Mesenchymal stem cell (in vitro differentiated cells and primary cell): ENCODE data around the gene HIVEP2.

Experiments
- DNase-seq: peaks from one replicate; pipeline ENCODE4 v3.0.0-alpha.2; 2013
- H2AFZ ChIP-seq: one replicate; pipeline ENCODE4 v1.6.1; 2013; ENCODE audit warnings: low read depth, mild to moderate bottlenecking, control low read depth, inconsistent platforms, low read length, moderate library complexity
- H2AK5ac ChIP-seq: 2 replicates; pipeline ENCODE4 v1.6.1; 2013; ENCODE audit warnings: low read length, moderate library complexity, mild to moderate bottlenecking, inconsistent platforms; ENCODE audit not compliant: severe bottlenecking
- H2BK120ac ChIP-seq: one replicate; pipeline ENCODE4 v1.6.1; 2013; ENCODE audit warnings: low read depth, mild to moderate bottlenecking, inconsistent platforms, low read length, moderate library complexity
- H2BK12ac ChIP-seq, 2 experiments: one replicate each; pipeline ENCODE4 v1.6.1; 2013; ENCODE audit warnings: inconsistent platforms in 2 of 2, low read length in 2 of 2, mild to moderate bottlenecking in 2 of 2, moderate library complexity in 2 of 2, control low read depth in 1 of 2
- H2BK15ac ChIP-seq: one replicate; pipeline ENCODE4 v1.6.1; 2013; ENCODE audit warnings: mild to moderate bottlenecking, low read depth, inconsistent platforms; ENCODE audit not compliant: poor library complexity, severe bottlenecking
- H2BK5ac ChIP-seq: 2 replicates; pipeline ENCODE4 v1.6.1; 2013; ENCODE audit warnings: low read depth, mild to moderate bottlenecking, low read length, control low read depth, inconsistent platforms; ENCODE audit not compliant: poor library complexity, severe bottlenecking
- H3K14ac ChIP-seq, 2 experiments: one replicate each; pipeline ENCODE4 v1.6.1; 2013; ENCODE audit warnings: inconsistent platforms in 2 of 2, low read length in 2 of 2, control low read depth in 1 of 2, mild to moderate bottlenecking in 1 of 2, moderate library complexity in 1 of 2
- H3K18ac ChIP-seq, 2 experiments: one replicate each; pipeline ENCODE4 v1.6.1; 2013; ENCODE audit warnings: inconsistent platforms in 2 of 2, low read length in 2 of 2, control low read depth in 1 of 2, low read depth in 1 of 2, mild to moderate bottlenecking in 1 of 2
- H3K23ac ChIP-seq, 2 experiments: one replicate each; pipeline ENCODE4 v1.6.1; 2013; ENCODE audit warnings: inconsistent platforms in 2 of 2, low read length in 2 of 2, mild to moderate bottlenecking in 2 of 2, moderate library complexity in 2 of 2, control low read depth in 1 of 2
- H3K27ac ChIP-seq: 2 replicates; pipeline ENCODE4 v1.5.1; 2013; ENCODE audit warnings: mild to moderate bottlenecking, moderate library complexity, low read length, control low read depth, inconsistent platforms; ENCODE audit not compliant: poor library complexity, severe bottlenecking
- H3K27me3 ChIP-seq, 2 experiments: 2 replicates each; pipeline versions ENCODE4 v1.6.1 to v1.7.0; 2013; ENCODE audit warnings: low read length in 2 of 2, mild to moderate bottlenecking in 2 of 2, moderate library complexity in 2 of 2, control low read depth in 1 of 2, inconsistent platforms in 1 of 2; ENCODE audit not compliant: control insufficient read depth in 1 of 2, insufficient read depth in 1 of 2
- H3K36me3 ChIP-seq, 2 experiments: 2 replicates each; pipeline versions ENCODE4 v1.6.1 to v1.7.0; 2013; ENCODE audit warnings: low read length in 2 of 2, control low read depth in 1 of 2, inconsistent platforms in 1 of 2, low read depth in 1 of 2, mild to moderate bottlenecking in 1 of 2; ENCODE audit not compliant: insufficient read depth in 2 of 2, control insufficient read depth in 1 of 2
- H3K4ac ChIP-seq, 2 experiments: one replicate each; pipeline ENCODE4 v1.6.1; 2013; ENCODE audit warnings: inconsistent platforms in 2 of 2, low read length in 2 of 2, mild to moderate bottlenecking in 2 of 2, moderate library complexity in 2 of 2, control low read depth in 1 of 2, low read depth in 1 of 2
- H3K4me1 ChIP-seq: 2 replicates; pipeline ENCODE4 v1.6.1; 2013; ENCODE audit warnings: low read depth, low read length, control low read depth; ENCODE audit not compliant: control insufficient read depth, insufficient read depth
- H3K4me2 ChIP-seq: 2 replicates; pipeline ENCODE4 v1.6.1; 2013; ENCODE audit warnings: low read length, mild to moderate bottlenecking, inconsistent platforms; ENCODE audit not compliant: poor library complexity, severe bottlenecking
- H3K4me3 ChIP-seq, 2 experiments: 2 replicates each; pipeline versions ENCODE4 v1.5.1 to v1.7.0; 2013; ENCODE audit warnings: low read length in 2 of 2, mild to moderate bottlenecking in 2 of 2, control low read depth in 1 of 2, low read depth in 1 of 2; ENCODE audit not compliant: insufficient read depth in 1 of 2
- H3K79me1 ChIP-seq: replicated peaks from 2 replicates; pipeline ENCODE4 v1.6.1; 2013; ENCODE audit warnings: mild to moderate bottlenecking, control low read depth, low read length, inconsistent platforms; ENCODE audit not compliant: poor library complexity, severe bottlenecking
- H3K9ac ChIP-seq: 2 replicates; pipeline ENCODE4 v1.7.0; 2013; ENCODE audit warnings: mild to moderate bottlenecking, low read length, moderate library complexity
- H3K9me3 ChIP-seq: 2 replicates; pipeline ENCODE4 v1.7.0; 2013; ENCODE audit warnings: mild to moderate bottlenecking, low read length; ENCODE audit not compliant: control insufficient read depth
- H4K8ac ChIP-seq: one replicate; pipeline ENCODE4 v1.6.1; 2013; ENCODE audit warnings: inconsistent platforms, mild to moderate bottlenecking, low read length, moderate library complexity
- H4K91ac ChIP-seq: one replicate; pipeline ENCODE4 v1.6.1; 2013; ENCODE audit warnings: mild to moderate bottlenecking, low read length, inconsistent platforms
- WGBS: methylation state at CpG from one replicate; pipeline ENCODE4 v1.1.7; 2013; ENCODE audit warnings: mixed read lengths; 5-methylcytosine and 5-hydroxymethylcytosine counted together

Gene HIVEP2

GRCh38 chr6:142731611-142732010, 213.4 kb downstream of the HIVEP2 start:
- Histone ChIP-seq H3K79me1 (no peaks in the 10 kb centered on the region), H3K18ac (no peak overlapping the region), H3K27ac (no peak overlapping the region), H3K4ac (no peak overlapping the region), H3K36me3 (no peaks in the 10 kb centered on the region), H4K8ac (no peak overlapping the region), H4K91ac (no peak overlapping the region), H3K27me3 (no peaks in the 10 kb centered on the region), H2BK120ac (no peak overlapping the region), H3K4me1 (no peaks in the 10 kb centered on the region), H3K4me2 (no peak overlapping the region), H2BK12ac (no peak overlapping the region), H2BK15ac (no peak overlapping the region), H3K14ac (no peak overlapping the region), H3K23ac (no peak overlapping the region), H3K9me3 (no peaks in the 10 kb centered on the region), H2AK5ac (no peak overlapping the region), H2BK5ac (no peak overlapping the region), H3K4me3 (no peak overlapping the region), H2AFZ (no peak overlapping the region), H3K9ac (no peak overlapping the region)
- no peak for DNase-seq
- 97% methylated on average over 4 of the region's 5 CpGs for WGBS

- Histone ChIP-seq H3K14ac (no peak overlapping the region), H3K27ac (no peak overlapping the region), H3K23ac (no peak overlapping the region), H2BK5ac (no peak overlapping the region), H3K36me3 (no peaks in the 10 kb centered on the region), H3K79me1 (no peaks in the 10 kb centered on the region), H3K27me3 (no peaks in the 10 kb centered on the region), H3K18ac (no peak overlapping the region), H3K4me3 (no peak overlapping the region), H3K9me3 (no peaks in the 10 kb centered on the region), H2AK5ac (no peak overlapping the region), H3K9ac (no peak overlapping the region), H2AFZ (no peak overlapping the region), H2BK15ac (no peak overlapping the region), H4K91ac (no peak overlapping the region), H3K4ac (no peak overlapping the region), H3K4me1 (no peaks in the 10 kb centered on the region), H4K8ac (no peak overlapping the region), H3K4me2 (no peak overlapping the region), H2BK12ac (no peak overlapping the region), H2BK120ac (no peak overlapping the region)
- 70% methylated on average over 4 of the region's 4 CpGs for WGBS
- DNase-seq: no peak
Observed at GRCh38 chr6:142729618-142730017, 215.4 kb downstream of the HIVEP2 start.

- H3K4ac ChIP-seq: no peak overlapping the region
- no peak overlapping the region for H2BK120ac ChIP-seq
- no peak overlapping the region for H2AFZ ChIP-seq
- H3K4me1 ChIP-seq: no peaks in the 10 kb centered on the region
- H3K9me3 ChIP-seq: no peaks in the 10 kb centered on the region
- no peak overlapping the region for H3K18ac ChIP-seq
- H3K27me3 ChIP-seq: no peaks in the 10 kb centered on the region
- H3K4me2 ChIP-seq: no peak overlapping the region
- no peaks in the 10 kb centered on the region for H3K79me1 ChIP-seq
- H3K4me3 ChIP-seq: peak overlapping the region in 1 of 2 experiments; percentile 31
- H4K8ac ChIP-seq: no peak overlapping the region
- DNase-seq: peak; percentile 28
- no peak overlapping the region for H2BK5ac ChIP-seq
- H3K14ac ChIP-seq: no peak overlapping the region
- no peak overlapping the region for H2BK12ac ChIP-seq
- H4K91ac ChIP-seq: no peak overlapping the region
- H2AK5ac ChIP-seq: no peak overlapping the region
- no peak overlapping the region for H3K27ac ChIP-seq
- no peaks in the 10 kb centered on the region for H3K36me3 ChIP-seq
- WGBS: 33% methylated on average over 6 of the region's 6 CpGs
- H2BK15ac ChIP-seq: no peak overlapping the region
- H3K9ac ChIP-seq: peak overlapping the region; percentile 13
- no peak overlapping the region for H3K23ac ChIP-seq
Observed at GRCh38 chr6:142728910-142729481, 216.0 kb downstream of the HIVEP2 start.

- Histone ChIP-seq H2AK5ac (no peak overlapping the region), H2BK12ac (no peak overlapping the region), H3K4me3 (no peak overlapping the region), H3K4me2 (no peak overlapping the region), H3K79me1 (no peaks in the 10 kb centered on the region), H3K9ac (no peak overlapping the region), H4K91ac (no peak overlapping the region), H3K9me3 (no peaks in the 10 kb centered on the region), H2AFZ (no peak overlapping the region), H2BK15ac (no peak overlapping the region), H3K4ac (no peak overlapping the region), H3K36me3 (no peaks in the 10 kb centered on the region), H2BK120ac (no peak overlapping the region), H3K23ac (no peak overlapping the region), H3K18ac (no peak overlapping the region), H3K27me3 (no peaks in the 10 kb centered on the region), H2BK5ac (no peak overlapping the region), H3K14ac (no peak overlapping the region), H3K4me1 (no peaks in the 10 kb centered on the region), H4K8ac (no peak overlapping the region), H3K27ac (no peak overlapping the region)
- 86% methylated on average over 2 of the region's 2 CpGs for WGBS
- no peak for DNase-seq
Observed at GRCh38 chr6:142728364-142728763, 216.6 kb downstream of the HIVEP2 start.
